Measurements from ENCODE around the gene LDHB.
"Not testable (repeated sequence)": the region's sequence is repeated elsewhere in the genome, so short reads cannot be mapped to it uniquely, and the experiment has no call there.

Gene LDHB

DNA sequence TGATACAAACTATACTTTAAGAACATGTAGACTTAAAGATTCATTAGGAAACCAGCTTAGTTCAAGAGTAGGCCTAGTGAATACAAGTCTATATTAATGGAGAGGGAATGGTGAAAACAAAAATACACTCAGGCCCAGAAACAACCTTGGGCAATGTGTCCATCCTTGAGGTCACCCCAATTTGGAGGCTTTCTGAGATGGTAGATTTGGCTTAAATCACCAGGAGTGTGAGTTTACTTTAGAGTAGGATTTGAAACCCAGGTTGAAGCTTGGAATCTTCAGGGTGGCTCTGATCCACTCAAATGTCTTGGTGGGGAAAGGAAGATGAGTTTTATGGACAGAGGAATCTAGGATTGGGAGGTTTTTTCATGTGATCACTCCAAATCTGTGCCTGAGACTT is 10.5 kb downstream of the LDHB start:
- H3K36me3 ChIP-seq, result peaks cover 88% of the 10 kb centered on the region

DNA sequence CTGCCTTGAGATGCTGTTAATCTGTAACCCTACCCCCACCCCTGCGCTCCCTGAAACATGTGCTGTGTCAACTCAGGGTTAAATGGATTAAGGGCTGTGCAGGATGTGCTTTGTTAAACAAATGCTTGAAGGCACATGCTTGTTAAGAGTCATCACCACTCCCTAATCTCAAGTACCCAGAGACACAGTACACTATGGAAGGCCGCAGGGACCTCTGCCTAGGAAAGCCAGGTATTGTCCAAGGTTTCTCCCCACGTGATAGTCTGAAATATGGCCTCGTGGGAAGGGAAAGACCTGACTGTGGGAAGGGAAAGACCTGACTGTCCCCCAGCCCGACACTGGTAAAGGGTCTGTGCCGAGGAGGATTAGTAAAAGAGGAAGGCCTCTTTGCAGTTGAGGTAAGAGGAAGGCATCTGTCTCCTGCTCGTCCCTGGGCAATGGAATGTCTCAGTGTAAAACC is 12.6 kb downstream of the LDHB start:
- peak overlapping the region; percentile 70 for H3K27ac ChIP-seq
- not testable (repeated sequence) for H3K4me3 ChIP-seq (ENCODE audit: low read depth, low read length); H3K27me3 ChIP-seq (ENCODE audit: insufficient read depth, low read depth, severe bottlenecking); H3K9me3 ChIP-seq (ENCODE audit: severe bottlenecking)
- peak; percentile 85 for DNase-seq
- H3K36me3 ChIP-seq, result peaks cover 86% of the 10 kb centered on the region

More for the DNA sequence above, 10.5 kb downstream of the LDHB start:
- DNase-seq, result no peak
- Histone ChIP-seq H3K27me3 (ENCODE audit: insufficient read depth, low read depth, severe bottlenecking) (no peaks in the 10 kb centered on the region), H3K9me3 (ENCODE audit: severe bottlenecking) (no peaks in the 10 kb centered on the region), H3K27ac (no peak overlapping the region), H3K4me3 (ENCODE audit: low read depth, low read length) (no peak overlapping the region)
- TF ChIP-seq, protein P1, sequence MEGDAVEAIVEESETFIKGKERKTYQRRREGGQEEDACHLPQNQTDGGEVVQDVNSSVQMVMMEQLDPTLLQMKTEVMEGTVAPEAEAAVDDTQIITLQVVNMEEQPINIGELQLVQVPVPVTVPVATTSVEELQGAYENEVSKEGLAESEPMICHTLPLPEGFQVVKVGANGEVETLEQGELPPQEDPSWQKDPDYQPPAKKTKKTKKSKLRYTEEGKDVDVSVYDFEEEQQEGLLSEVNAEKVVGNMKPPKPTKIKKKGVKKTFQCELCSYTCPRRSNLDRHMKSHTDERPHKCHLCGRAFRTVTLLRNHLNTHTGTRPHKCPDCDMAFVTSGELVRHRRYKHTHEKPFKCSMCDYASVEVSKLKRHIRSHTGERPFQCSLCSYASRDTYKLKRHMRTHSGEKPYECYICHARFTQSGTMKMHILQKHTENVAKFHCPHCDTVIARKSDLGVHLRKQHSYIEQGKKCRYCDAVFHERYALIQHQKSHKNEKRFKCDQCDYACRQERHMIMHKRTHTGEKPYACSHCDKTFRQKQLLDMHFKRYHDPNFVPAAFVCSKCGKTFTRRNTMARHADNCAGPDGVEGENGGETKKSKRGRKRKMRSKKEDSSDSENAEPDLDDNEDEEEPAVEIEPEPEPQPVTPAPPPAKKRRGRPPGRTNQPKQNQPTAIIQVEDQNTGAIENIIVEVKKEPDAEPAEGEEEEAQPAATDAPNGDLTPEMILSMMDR (IDR thresholded peaks at IDR 0.05; ENCODE audit: low read depth, low read length), result no peak

DNA sequence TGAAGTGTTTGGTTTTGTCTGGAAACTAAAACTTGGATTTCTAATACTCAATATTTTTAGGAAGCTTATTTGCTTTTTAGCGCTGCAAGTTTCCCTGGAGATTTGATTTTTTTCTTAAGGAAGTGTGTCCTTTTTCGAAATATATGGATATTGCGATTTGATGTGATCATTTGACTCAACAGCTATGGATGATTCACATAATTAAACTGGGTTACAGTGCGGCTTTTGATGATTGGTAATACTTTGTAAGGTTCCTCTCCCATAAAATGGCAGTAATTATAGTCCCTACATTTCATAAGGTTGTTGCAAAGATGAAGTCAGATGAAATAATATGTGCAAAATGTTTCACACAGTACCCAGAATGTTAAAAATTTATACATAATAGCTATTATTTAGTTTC is 13.1 kb downstream of the LDHB start:
- H3K4me3 ChIP-seq (ENCODE audit: low read depth, low read length), result no peak overlapping the region
- peaks cover 84% of the 10 kb centered on the region for H3K36me3 ChIP-seq
- H3K9me3 ChIP-seq (ENCODE audit: severe bottlenecking), result no peaks in the 10 kb centered on the region
- H3K27ac ChIP-seq, result peak overlapping the region; percentile 30
- no peaks in the 10 kb centered on the region for H3K27me3 ChIP-seq (ENCODE audit: insufficient read depth, low read depth, severe bottlenecking)
- DNase-seq, result no peak
- TF ChIP-seq, protein P1 (IDR thresholded peaks at IDR 0.05; ENCODE audit: low read depth, low read length), result no peak

DNA sequence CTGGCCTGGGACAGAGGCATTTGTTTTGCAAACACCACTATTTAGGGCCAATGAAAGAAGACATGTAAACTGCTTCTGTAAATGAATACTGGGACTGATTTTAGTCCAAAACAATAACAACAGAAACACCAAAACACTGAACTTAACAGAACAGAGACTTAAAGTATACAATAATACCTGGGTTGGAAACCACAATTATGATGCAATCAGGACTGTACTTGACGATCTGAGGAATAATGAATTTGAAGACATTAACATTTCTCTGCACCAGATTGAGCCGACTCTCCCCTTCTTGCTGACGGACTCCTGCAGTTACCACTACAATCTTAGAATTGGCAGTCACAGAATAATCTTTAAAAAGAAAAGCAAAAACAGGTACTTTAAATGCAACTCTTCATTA is 13.9 kb downstream of the LDHB start:
- no peaks in the 10 kb centered on the region for H3K9me3 ChIP-seq (ENCODE audit: severe bottlenecking)
- TF ChIP-seq, protein P1 (IDR thresholded peaks at IDR 0.05; ENCODE audit: low read depth, low read length), result no peak
- H3K27ac ChIP-seq, result peak overlapping the region; percentile 16; the same call in 1 of the 2 replicates
- H3K27me3 ChIP-seq (ENCODE audit: insufficient read depth, low read depth, severe bottlenecking), result no peaks in the 10 kb centered on the region
- no peak for DNase-seq
- H3K36me3 ChIP-seq, result peaks cover 84% of the 10 kb centered on the region
- H3K4me3 ChIP-seq (ENCODE audit: low read depth, low read length), result no peak overlapping the region

DNA sequence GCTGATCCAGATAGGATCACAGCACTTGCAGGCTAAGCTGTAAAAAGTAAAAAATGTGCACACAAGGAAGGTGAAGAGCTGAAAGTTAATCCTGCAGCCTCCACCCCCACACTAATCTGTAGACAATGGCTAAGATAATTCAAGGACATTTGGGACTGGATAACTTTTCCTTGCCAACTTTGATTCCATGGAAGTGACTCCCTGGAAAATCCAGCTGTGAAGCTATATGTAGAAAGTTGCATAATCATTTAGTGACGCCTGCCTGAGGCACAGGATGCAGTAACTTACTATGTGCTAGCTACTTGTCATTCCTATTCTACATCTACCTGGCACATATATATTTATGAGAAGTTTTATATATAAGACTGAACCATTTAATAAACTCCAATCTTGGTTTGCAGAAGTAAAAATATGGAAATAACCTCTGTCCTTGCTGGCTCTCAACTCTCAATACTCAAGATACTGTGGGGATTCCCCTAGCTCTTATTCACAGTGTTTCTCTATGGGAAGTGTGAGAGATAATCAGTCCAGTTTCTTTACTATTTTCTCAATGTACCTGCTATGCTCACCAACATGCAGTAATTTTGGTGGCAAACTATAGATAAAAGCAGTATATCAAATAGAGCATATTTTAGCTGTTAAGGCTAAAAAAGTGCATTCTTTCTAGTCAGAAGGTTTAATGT is 14.8 kb downstream of the LDHB start:
- H3K27ac ChIP-seq, result peak overlapping the region; percentile 27
- DNase-seq, result peak; percentile 45
- no peak overlapping the region for H3K4me3 ChIP-seq (ENCODE audit: low read depth, low read length)
- H3K36me3 ChIP-seq, result peaks cover 86% of the 10 kb centered on the region
- H3K27me3 ChIP-seq (ENCODE audit: insufficient read depth, low read depth, severe bottlenecking), result no peaks in the 10 kb centered on the region
- H3K9me3 ChIP-seq (ENCODE audit: severe bottlenecking), result no peaks in the 10 kb centered on the region
- TF ChIP-seq, protein P1 (IDR thresholded peaks at IDR 0.05; ENCODE audit: low read depth, low read length), result no peak

DNA sequence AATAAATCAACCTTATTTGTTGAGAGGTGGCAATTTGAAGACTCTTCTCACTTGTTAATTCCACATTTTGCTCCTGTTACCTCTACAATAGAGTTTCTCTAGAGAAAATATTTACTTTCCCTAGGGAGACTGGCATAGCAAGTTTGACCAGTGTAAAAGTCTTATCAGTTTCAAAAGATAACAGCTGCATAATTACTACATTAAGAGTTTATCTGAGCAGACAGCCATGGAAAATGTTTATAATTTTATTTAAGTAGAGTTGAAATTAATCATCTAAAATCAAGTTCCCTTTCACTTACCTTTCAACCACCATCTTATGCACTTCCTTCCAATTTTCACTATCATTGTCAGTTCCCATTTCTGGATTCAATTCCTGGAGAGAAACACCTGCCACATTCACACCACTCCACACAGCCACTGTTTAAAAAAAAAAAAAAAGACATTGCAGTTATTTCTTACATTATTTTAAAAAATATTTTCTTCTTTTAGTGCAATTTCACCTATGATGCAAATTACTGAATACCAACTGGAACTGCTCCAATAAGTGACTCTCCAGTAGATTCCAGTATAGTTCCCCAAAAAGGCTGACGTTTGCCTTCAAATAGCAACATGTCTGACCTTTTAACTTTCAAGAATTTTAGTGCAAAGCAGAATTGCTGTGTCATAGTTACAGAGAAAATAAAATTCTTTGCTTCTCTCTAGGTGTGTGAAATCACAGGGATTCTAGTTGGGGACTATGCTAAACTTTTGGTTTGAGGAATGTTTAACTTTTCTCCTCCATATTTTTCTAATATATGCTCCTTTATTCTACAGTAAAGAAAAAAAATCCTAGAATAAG is 19.4 kb downstream of the LDHB start:
- H3K4me3 ChIP-seq (ENCODE audit: low read depth, low read length), result no peak overlapping the region
- H3K27ac ChIP-seq, result no peak overlapping the region
- TF ChIP-seq, protein P1 (IDR thresholded peaks at IDR 0.05; ENCODE audit: low read depth, low read length), result no peak
- peaks cover 94% of the 10 kb centered on the region for H3K36me3 ChIP-seq
- DNase-seq, result no peak
- H3K9me3 ChIP-seq (ENCODE audit: severe bottlenecking), result no peaks in the 10 kb centered on the region
- no peaks in the 10 kb centered on the region for H3K27me3 ChIP-seq (ENCODE audit: insufficient read depth, low read depth, severe bottlenecking)

Data from WERI-Rb-1 (cell line).